K562 (cell line): ENCODE measurements around the gene CAPN8. TPM values are rescaled to one million over a fixed set of nuclear protein-coding genes. Genes with fewer than 3 reads are reported as not detected.

Experiments
- ASH1L ChIP-seq: fragments of 450-650 bp; IDR thresholded peaks from 2 replicates; pipeline ENCODE4 v1.6.1; 2018; ENCODE audit warnings: borderline replicate concordance, mild to moderate bottlenecking, low read depth; ENCODE audit not compliant: partially characterized antibody
- ELF4 ChIP-seq: fragments of 450-650 bp; formaldehyde crosslinking; IDR thresholded peaks from 2 replicates; pipeline ENCODE4 v1.4.0; 2022; ENCODE audit warnings: missing genetic modification characterization
- HINFP ChIP-seq: fragments of 450-650 bp; conservative IDR thresholded peaks from 2 replicates; pipeline ENCODE4 v1.6.1; 2016; ENCODE audit warnings: missing genetic modification characterization, low read depth, mild to moderate bottlenecking, control low read depth, missing compliant biosample characterization
- MAFG ChIP-seq: fragments of 450-650 bp; conservative IDR thresholded peaks from 2 replicates; pipeline ENCODE4 v1.6.1; 2016; ENCODE audit warnings: missing genetic modification characterization, missing compliant biosample characterization
- NFYB ChIP-seq: IDR thresholded peaks from 2 replicates; pipeline ENCODE4 v1.6.1; 2011; ENCODE audit warnings: mild to moderate bottlenecking, moderate library complexity; ENCODE audit not compliant: insufficient read length; ENCODE audit errors: extremely low read depth
- SMAD1 ChIP-seq: fragments of 150-350 bp; IDR thresholded peaks from 2 replicates; pipeline ENCODE4 v1.6.1; 2014; ENCODE audit warnings: low read length, low read depth; ENCODE audit not compliant: partially characterized antibody
- SMAD4 ChIP-seq: fragments of 250-450 bp; sonication (Bioruptor Pico); conservative IDR thresholded peaks from 2 replicates; pipeline ENCODE4 v1.8.0; 2021; ENCODE audit warnings: inconsistent platforms, mild to moderate bottlenecking, moderate library complexity
- YY1 ChIP-seq, 3 experiments: IDR thresholded peaks; 2 replicates each; pipeline ENCODE4 v1.6.1; 2011; ENCODE audit warnings: low read length in 2 of 3, mild to moderate bottlenecking in 2 of 3, moderate library complexity in 2 of 3, borderline replicate concordance in 1 of 3, control low read depth in 1 of 3, low read depth in 1 of 3; ENCODE audit not compliant: insufficient read depth in 3 of 3, insufficient replicate concordance in 2 of 3, control insufficient read depth in 1 of 3, insufficient read length in 1 of 3; ENCODE audit errors: extremely low read depth in 1 of 3
- ZKSCAN8 ChIP-seq: fragments of 200-800 bp; sonication (Bioruptor generic); IDR thresholded peaks from 2 replicates; pipeline ENCODE4 v1.6.1; 2016; ENCODE audit warnings: missing genetic modification characterization, missing compliant biosample characterization
- ZNF197 ChIP-seq: fragments of 200-800 bp; sonication (Bioruptor generic); IDR thresholded peaks from 2 replicates; pipeline ENCODE4 v1.6.1; 2016; ENCODE audit warnings: low read depth, missing genetic modification characterization, missing compliant biosample characterization
- ZNF212 ChIP-seq: fragments of 450-650 bp; formaldehyde crosslinking; IDR thresholded peaks from 2 replicates; pipeline ENCODE4 v1.4.0; 2020; ENCODE audit warnings: mild to moderate bottlenecking
- ZNF609 ChIP-seq: sonication (generic); formaldehyde crosslinking; IDR thresholded peaks from 2 replicates; pipeline ENCODE4 v1.8.1; 2023; ENCODE audit warnings: missing genetic modification reagents, mild to moderate bottlenecking, borderline replicate concordance
- ZNF830 ChIP-seq: fragments of 250-450 bp; sonication (Bioruptor Pico); IDR thresholded peaks from 2 replicates; pipeline ENCODE4 v1.5.0; 2021; ENCODE audit warnings: mild to moderate bottlenecking
- polyA plus RNA-seq, 8 experiments: library from polyadenylated mRNA; depleted of rRNA in 4 of 8; stranded (reverse) in 5 of 8; unstranded in 3 of 8; fragments of >200 nt; fragmentation: Nextera tagmentation in 2 of 8; fragmentation: Illumina TruSeq in 1 of 8; extraction: Ambion mirVana in 2 of 8; extraction: Trizol in 1 of 8; gene quantifications; 2 replicates each; pipeline versions ENCODE4 v1.2.1 to v1.2.3, GENCODE V29; 2011 to 2014; ENCODE audit warnings: inconsistent platforms in 1 of 8, missing spikeins in 1 of 8
- total RNA-seq, 7 experiments: library from RNA; depleted of rRNA in 6 of 7; stranded (reverse); fragments of >200 nt in 6 of 7; fragmentation: Illumina TruSeq in 2 of 7; extraction: Trizol in 2 of 7; gene quantifications; 2 replicates each; pipeline versions ENCODE4 v1.2.1 to v1.2.3, GENCODE V29; 2011 to 2021; ENCODE audit warnings: low replicate concordance in 1 of 7
- TF ChIP-seq, protein P1 (sequence below): sonication (generic); formaldehyde crosslinking; IDR thresholded peaks from 2 replicates; pipeline ENCODE4 v1.8.0; 2023; ENCODE audit warnings: missing genetic modification reagents, mild to moderate bottlenecking, borderline replicate concordance

The CAPN8 gene
- total and polyA plus RNA-seq, 9 of the 15 experiments (the other 6 are each of a cell fraction or from before 2014, with no cell fraction given), result 0.06 TPM; not detected in 8

DNA sequence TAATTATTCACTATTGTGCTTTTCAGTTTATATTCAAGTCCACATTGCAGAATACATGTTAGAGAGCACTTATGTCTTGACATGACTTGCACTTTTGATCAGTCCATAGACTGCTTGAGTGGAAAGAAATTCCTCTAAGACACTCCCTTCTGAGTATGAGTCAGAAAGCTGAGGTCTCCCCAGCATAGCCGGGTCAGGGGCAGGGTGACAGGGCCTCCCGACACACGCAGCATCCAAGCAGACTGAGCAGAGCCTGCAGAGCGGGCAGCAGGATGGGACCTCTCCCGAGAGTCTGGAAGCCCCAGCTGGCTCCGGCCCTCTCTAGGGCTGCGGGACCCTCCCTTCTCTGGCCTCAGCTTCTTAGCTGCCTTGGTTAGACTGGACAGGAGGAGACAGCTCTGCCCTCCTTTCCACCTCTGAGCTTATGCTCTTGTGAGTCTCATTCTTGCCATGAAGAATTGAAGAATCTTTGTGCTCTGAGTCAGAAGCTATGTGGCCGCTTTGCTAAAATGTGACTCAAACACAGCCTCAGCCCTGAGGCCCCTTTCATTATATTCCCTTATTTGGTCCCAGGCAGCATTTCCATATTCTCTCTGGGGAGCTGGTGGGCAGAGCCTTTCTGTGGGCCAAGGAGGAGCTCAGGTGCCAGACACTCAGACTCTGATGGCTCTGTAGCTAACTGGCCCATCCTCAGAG, 35.6 kb upstream of the CAPN8 start (continued):
- TF ChIP-seq ZNF609 (CRISPR knock-in tag) (no peak), SMAD4 (CRISPR knock-in tag) (0 out of 2 replicates have a peak, but pooled peaks have one; percentile 52), YY1 (IDR thresholded peaks at IDR 0.05; ENCODE audit: borderline replicate concordance in 1 of 3, control insufficient read depth in 1 of 3, extremely low read depth in 1 of 3, insufficient read depth in 3 of 3, insufficient read length in 1 of 3, insufficient replicate concordance in 2 of 3, low read depth in 1 of 3, low read length in 2 of 3) (no peak), ZKSCAN8 (no peak), ZNF830 (CRISPR knock-in tag) (no peak), ELF4 (CRISPR knock-in tag) (no peak), ASH1L (no peak), ZNF197 (CRISPR knock-in tag) (no peak), ZNF212 (CRISPR knock-in tag) (no peak), NFYB (no peak), SMAD1 (no peak), HINFP (tag) (no peak), MAFG (tag) (peak; percentile 99)
- TF ChIP-seq, protein P1, sequence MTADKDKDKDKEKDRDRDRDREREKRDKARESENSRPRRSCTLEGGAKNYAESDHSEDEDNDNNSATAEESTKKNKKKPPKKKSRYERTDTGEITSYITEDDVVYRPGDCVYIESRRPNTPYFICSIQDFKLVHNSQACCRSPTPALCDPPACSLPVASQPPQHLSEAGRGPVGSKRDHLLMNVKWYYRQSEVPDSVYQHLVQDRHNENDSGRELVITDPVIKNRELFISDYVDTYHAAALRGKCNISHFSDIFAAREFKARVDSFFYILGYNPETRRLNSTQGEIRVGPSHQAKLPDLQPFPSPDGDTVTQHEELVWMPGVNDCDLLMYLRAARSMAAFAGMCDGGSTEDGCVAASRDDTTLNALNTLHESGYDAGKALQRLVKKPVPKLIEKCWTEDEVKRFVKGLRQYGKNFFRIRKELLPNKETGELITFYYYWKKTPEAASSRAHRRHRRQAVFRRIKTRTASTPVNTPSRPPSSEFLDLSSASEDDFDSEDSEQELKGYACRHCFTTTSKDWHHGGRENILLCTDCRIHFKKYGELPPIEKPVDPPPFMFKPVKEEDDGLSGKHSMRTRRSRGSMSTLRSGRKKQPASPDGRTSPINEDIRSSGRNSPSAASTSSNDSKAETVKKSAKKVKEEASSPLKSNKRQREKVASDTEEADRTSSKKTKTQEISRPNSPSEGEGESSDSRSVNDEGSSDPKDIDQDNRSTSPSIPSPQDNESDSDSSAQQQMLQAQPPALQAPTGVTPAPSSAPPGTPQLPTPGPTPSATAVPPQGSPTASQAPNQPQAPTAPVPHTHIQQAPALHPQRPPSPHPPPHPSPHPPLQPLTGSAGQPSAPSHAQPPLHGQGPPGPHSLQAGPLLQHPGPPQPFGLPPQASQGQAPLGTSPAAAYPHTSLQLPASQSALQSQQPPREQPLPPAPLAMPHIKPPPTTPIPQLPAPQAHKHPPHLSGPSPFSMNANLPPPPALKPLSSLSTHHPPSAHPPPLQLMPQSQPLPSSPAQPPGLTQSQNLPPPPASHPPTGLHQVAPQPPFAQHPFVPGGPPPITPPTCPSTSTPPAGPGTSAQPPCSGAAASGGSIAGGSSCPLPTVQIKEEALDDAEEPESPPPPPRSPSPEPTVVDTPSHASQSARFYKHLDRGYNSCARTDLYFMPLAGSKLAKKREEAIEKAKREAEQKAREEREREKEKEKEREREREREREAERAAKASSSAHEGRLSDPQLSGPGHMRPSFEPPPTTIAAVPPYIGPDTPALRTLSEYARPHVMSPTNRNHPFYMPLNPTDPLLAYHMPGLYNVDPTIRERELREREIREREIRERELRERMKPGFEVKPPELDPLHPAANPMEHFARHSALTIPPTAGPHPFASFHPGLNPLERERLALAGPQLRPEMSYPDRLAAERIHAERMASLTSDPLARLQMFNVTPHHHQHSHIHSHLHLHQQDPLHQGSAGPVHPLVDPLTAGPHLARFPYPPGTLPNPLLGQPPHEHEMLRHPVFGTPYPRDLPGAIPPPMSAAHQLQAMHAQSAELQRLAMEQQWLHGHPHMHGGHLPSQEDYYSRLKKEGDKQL (CRISPR knock-in tag), result no peak
